Medulla oblongata (tissue), 1 donor: Measurements from ENCODE around the gene ZNF33A.
"Not testable (repeated sequence)": the region's sequence is repeated elsewhere in the genome, so short reads cannot be mapped to it uniquely, and the experiment has no call there.

Experiments
- DNase-seq: peaks from one replicate; pipeline ENCODE4 v3.0.0-alpha.2; 2015; ENCODE audit errors: extremely low spot score

The ZNF33A gene

DNA sequence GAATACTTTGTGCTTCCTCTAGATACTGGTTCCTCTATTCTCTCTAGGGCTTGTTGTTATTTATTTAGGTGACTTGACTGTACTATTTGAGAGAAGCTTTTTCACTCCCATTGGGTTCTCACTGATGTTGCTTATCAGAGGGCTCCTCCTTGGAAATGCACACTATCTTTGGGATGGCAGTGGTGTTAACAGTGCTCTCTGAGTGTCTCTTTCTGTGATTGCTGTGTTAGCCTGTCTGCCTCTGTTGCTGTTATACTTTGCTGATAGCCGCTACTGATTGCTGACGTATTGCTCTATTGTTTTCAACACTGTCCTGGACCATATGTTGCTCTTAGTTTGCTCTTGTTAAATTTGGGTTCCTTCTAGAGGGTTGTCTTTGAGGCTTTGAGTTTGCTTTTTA, 34.7 kb downstream of the ZNF33A start:
- DNase-seq = no peak

DNA sequence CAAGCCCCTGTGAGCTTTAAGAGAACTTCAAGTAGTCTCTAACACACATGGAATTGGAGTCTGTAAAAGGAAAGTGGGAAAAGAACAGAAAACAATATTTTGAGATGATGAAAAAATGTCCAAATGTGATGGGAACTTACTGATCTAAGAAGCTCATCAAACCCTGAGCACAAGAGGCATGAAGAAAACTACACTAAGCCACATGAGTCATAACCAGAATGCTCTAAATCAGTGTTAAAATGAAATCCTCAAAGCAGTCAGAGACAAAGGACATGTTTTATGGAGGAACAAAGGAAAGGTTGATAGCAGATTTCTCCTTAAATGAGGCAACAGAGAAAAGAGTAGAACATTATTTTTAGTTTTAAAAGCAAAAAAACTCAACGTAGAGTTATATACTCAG, 37.2 kb downstream of the ZNF33A start:
- no peak for DNase-seq

GRCh38 chr10:38050212-38050611, 39.7 kb downstream of the ZNF33A start:
- DNase-seq = no peak

GRCh38 chr10:38054361-38054797, 43.9 kb downstream of the ZNF33A start:
- no peak for DNase-seq

DNA sequence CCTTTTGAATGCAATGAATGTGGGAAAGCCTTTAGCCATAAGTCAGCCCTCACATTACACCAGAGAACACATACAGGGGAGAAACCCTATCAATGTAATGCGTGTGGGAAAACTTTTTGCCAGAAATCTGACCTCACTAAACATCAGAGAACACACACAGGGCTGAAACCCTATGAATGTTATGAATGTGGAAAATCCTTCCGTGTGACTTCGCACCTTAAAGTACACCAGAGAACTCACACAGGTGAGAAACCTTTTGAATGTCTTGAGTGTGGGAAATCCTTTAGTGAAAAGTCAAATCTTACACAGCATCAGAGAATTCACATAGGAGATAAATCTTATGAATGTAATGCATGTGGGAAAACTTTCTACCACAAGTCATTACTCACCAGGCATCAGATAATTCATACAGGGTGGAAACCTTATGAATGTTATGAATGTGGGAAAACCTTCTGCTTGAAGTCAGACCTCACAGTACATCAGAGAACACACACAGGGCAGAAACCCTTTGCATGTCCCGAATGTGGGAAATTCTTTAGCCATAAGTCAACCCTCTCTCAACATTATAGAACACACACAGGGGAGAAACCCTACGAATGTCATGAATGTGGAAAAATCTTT, 44.9 kb downstream of the ZNF33A start:
- not testable (repeated sequence) for DNase-seq

GRCh38 chr10:38069663-38070062, 59.2 kb downstream of the ZNF33A start:
- not testable (repeated sequence) for DNase-seq

GRCh38 chr10:38070501-38070900, 60.0 kb downstream of the ZNF33A start:
- DNase-seq = no peak

GRCh38 chr10:38072552-38072951, 62.1 kb downstream of the ZNF33A start:
- DNase-seq = no peak

DNA sequence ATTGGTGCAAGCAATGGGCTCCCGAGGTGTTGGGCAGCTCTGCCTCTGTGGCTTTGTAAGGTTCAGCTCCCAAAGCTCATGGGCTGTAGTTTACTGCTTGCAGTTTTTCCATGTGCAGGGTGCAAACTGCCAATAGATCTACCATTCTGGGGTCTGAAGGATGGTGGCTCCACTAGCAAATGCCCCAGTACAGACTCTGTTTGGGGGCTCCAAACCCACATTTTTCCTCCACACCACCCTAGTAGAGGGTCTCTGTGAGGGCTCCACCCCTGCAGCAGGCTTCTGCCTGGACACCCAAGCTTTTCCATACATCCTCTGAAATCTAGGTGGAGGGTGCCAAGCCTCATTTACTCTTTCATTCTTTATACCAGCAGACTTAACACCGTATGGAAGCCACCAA, 66.2 kb downstream of the ZNF33A start:
- no peak for DNase-seq

GRCh38 chr10:38093318-38093717, 82.8 kb downstream of the ZNF33A start:
- not testable (repeated sequence) for DNase-seq

- DNase-seq = no peak
These were observed 83.3 kb downstream of the ZNF33A start for GRCh38 chr10:38093816-38094157.

GRCh38 chr10:38094158-38094926, 83.9 kb downstream of the ZNF33A start, which contains the start of gene ZNF37A:
Gene ZNF37A (plus strand): TSS chr10:38094337. CDS start chr10:38096618, 2,281 bp downstream.
- DNase-seq = peak; percentile 99

- DNase-seq = no peak
These were observed 84.6 kb downstream of the ZNF33A start for GRCh38 chr10:38094927-38095574.

- no peak for DNase-seq
These were observed 92.4 kb downstream of the ZNF33A start for GRCh38 chr10:38102880-38103279.

GRCh38 chr10:38103756-38104155, 93.3 kb downstream of the ZNF33A start:
- DNase-seq = no peak

DNA sequence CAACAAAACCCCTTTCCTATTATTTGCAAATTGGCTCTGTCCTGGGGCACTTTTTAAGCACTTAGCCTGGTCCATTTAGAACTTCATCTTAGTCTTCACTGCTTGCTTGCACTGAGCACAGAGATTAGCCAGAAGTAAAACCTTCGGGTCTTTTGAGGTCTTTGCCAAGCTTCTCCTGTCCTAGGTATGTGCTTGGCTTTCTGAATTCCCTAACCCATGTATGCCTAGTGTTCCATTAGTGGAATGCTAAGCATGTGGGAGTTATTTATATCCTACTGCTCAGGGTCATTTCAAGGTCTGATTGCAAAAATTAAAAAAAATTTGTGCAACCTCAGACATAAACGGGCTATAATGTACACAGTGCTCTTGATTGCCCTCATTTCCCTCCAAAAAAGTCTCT, 101.7 kb downstream of the ZNF33A start:
- DNase-seq = no peak
